Urinary bladder (tissue), 2 donors: ENCODE results near the gene SNX33. TPM values are rescaled to one million over a fixed set of nuclear protein-coding genes. Genes with fewer than 3 reads are reported as not detected.

ENCODE experiments used
- polyA plus RNA-seq: library from polyadenylated mRNA; stranded (reverse); fragments of 200-250 nt; gene quantifications from one replicate; pipeline ENCODE4 v1.2.3, GENCODE V29; 2013
- total RNA-seq: library from RNA; depleted of rRNA; stranded (reverse); fragments of >200 nt; gene quantifications from one replicate; pipeline ENCODE4 v1.2.3, GENCODE V29; 2014
- donor health status: healthy.

Gene SNX33
- total and polyA plus RNA-seq, 2 donors: 11.1 to 25.8 TPM

Other genes with a start within 250 kb of the SNX33 start
- 50.3 TPM for gene SIN3A, start 196.2 kb upstream of the SNX33 start, total RNA-seq
- gene SIN3A, start 196.2 kb upstream of the SNX33 start, polyA plus RNA-seq: 34.2 TPM
- gene PTPN9, start 68.6 kb upstream of the SNX33 start, total RNA-seq: 26.6 TPM
- gene PTPN9, start 68.6 kb upstream of the SNX33 start, polyA plus RNA-seq: 22.6 TPM
- 25.1 TPM for gene SNUPN, start 22.2 kb upstream of the SNX33 start, total RNA-seq
- gene SNUPN, start 22.2 kb upstream of the SNX33 start, polyA plus RNA-seq: 23.6 TPM
- 30.1 TPM for gene IMP3, start 7.7 kb upstream of the SNX33 start, total RNA-seq
- 62.5 TPM for gene IMP3, start 7.7 kb upstream of the SNX33 start, polyA plus RNA-seq
- 30.6 TPM for gene CSPG4, start 64.9 kb downstream of the SNX33 start, total RNA-seq
- gene CSPG4, start 64.9 kb downstream of the SNX33 start, polyA plus RNA-seq: 63.8 TPM
- 101 TPM for gene UBE2Q2, start 195.5 kb downstream of the SNX33 start, total RNA-seq
- 46.7 TPM for gene UBE2Q2, start 195.5 kb downstream of the SNX33 start, polyA plus RNA-seq